ENCODE measurements around the gene PTPMT1. TPM values are rescaled to one million over a fixed set of nuclear protein-coding genes. Genes with fewer than 3 reads are reported as not detected.
"Not testable (repeated sequence)": the region's sequence is repeated elsewhere in the genome, so short reads cannot be mapped to it uniquely, and the experiment has no call there.

Gene PTPMT1
- total RNA-seq, 2 donors from 2014 or later: 20.4 to 37.5 TPM

DNA sequence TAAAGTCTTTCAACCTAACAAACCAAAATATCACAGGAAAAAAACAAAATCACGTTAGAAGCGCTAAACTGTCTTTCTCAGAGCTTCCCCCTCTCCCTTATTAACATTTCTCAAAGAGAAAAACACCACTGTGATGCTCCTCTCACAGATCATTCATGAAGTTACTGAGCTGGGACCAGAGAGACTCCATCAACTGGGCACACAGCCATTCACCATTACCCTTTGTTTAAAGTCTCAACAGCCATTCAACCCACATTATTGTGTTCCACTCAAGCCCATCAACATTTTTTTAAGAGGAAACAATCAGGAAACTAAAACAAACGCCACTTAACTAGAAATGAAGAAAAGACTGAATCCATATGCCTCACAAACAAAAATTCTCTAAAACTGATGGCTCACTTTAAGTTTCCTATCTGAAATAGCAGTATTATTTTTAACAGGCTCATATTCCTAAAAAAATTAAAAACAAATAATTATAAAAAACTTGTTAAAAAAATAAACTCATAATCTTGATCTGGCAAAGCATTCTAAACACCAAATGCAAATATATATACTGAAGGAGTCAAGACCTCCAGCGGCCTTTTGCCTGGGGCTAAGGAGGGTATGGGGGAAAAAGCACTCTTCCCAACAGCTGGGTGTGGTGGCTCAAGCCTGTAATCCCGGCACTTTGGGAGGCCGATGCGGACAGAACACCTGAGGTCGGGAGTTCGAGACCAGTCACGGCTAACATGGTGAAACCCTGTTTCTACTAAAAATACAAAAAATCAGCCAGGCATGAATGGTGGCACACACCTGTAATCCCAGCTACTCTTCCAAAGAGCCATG, 26.4 kb upstream of the PTPMT1 start:
- ATAC-seq: no peak
- peaks cover 5 to 11% of the 10 kb centered on the region in 2 donors for H3K36me3 Mint-ChIP-seq

DNA sequence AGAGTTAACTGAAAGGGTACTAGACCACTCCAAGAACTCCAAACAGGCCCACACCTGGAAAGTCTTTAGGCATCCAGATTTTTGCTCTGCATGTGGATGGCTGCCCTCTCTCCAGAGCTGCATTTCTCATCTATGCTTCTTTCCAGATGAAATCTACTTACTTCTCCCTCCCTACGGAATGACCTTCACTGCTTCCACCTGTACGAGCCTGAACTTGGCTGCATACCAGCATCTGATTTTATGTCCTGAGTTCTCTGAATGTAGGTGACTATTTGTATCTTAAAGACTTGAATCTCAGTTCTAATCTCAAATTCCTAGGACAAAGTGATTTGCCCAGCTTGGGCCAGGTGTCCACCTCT, 25.7 kb upstream of the PTPMT1 start:
- no peak for DNase-seq (ENCODE audit: low spot score in 2 of 2)
- H3K36me3 Mint-ChIP-seq: peaks cover 5 to 11% of the 10 kb centered on the region in 2 donors
- ATAC-seq: no peak
- peak overlapping the region; percentile 88 to 93 for H3K27ac Mint-ChIP-seq
- peaks cover 0 to 4% of the 10 kb centered on the region in 2 donors for H3K9me3 Mint-ChIP-seq

More for the DNA sequence above, 26.4 kb upstream of the PTPMT1 start:
- Mint-ChIP-seq H3K9me3 (peaks cover 0 to 4% of the 10 kb centered on the region in 2 donors), H3K27ac (peak overlapping the region in 1 of 2 donors; percentile 87)
- no peak for DNase-seq (ENCODE audit: low spot score in 2 of 2)

DNA sequence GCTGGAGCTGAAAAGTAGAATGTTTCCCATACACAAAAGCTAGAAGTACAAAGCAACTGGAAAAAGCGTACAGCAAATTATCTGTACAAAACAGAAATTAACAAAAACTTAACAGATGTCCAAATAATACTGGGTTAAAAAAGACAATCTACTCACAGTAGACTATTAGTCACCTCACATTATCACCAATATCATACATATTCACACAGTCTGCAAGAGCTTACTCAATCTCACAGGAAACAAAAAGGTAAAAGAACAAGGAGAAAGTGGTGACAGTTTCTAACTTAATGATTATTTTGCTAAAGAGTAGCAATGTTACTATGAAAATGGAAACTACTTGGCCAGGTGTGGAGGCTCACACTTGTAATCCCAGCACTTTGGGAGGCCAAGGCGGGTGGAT, 24.3 kb upstream of the PTPMT1 start:
- DNase-seq (ENCODE audit: low spot score in 2 of 2): no peak
- peak overlapping the region; percentile 93 to 96 for H3K27ac Mint-ChIP-seq
- H3K9me3 Mint-ChIP-seq: peaks cover 0 to 4% of the 10 kb centered on the region in 2 donors
- peak; percentile 38 to 55 for ATAC-seq
- H3K36me3 Mint-ChIP-seq: peaks cover 5 to 11% of the 10 kb centered on the region in 2 donors

DNA sequence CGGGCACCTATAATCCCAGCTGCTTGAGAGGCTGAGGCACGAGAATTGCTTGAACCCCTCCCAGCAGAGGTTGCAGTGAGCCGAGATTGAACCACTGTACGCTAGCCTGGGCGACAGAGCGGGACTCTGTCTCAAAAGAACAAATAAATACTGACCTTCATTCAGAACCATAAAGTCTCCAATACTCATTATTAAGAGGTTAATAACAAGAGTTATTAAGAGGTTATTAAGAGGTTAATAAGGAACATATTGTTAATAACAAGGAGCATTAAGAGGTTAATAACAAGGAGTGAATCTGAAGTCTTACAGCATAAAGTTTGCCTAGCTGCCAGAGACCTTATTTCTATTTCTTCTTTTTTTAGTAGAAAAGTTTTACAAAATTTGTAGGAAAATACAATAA, 20.1 kb upstream of the PTPMT1 start:
- no peak for DNase-seq (ENCODE audit: low spot score in 2 of 2)
- peaks cover 0 to 15% of the 10 kb centered on the region in 2 donors for H3K36me3 Mint-ChIP-seq
- no peaks in the 10 kb centered on the region for H3K9me3 Mint-ChIP-seq

DNA sequence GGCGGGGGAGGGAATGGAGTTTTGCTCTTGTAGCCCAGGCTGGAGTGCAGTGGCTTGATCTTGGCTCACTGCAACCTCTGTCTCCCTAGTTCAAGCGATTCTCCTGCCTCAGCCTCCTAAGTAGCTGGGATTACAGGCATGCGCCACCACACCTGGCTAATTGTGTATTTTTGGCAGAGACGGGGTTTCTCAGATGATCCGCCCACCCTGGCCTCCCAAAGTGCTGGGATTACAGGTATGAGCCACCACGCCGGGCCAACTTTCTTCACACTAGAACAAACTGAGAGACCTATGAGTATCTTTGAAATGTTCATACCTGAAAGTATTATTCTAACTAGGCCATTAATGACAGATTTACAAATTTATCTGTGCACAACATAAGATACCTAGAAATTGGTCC, 19.1 kb upstream of the PTPMT1 start:
- peak overlapping the region in 1 of 2 donors; percentile 36 for H3K27ac Mint-ChIP-seq
- DNase-seq (ENCODE audit: low spot score in 2 of 2); H3K9me3 Mint-ChIP-seq; ATAC-seq: not testable (repeated sequence)
- H3K36me3 Mint-ChIP-seq: peaks cover 7 to 25% of the 10 kb centered on the region in 2 donors

More for the DNA sequence above, 20.1 kb upstream of the PTPMT1 start:
- no peak overlapping the region for H3K27ac Mint-ChIP-seq
- ATAC-seq: no peak

DNA sequence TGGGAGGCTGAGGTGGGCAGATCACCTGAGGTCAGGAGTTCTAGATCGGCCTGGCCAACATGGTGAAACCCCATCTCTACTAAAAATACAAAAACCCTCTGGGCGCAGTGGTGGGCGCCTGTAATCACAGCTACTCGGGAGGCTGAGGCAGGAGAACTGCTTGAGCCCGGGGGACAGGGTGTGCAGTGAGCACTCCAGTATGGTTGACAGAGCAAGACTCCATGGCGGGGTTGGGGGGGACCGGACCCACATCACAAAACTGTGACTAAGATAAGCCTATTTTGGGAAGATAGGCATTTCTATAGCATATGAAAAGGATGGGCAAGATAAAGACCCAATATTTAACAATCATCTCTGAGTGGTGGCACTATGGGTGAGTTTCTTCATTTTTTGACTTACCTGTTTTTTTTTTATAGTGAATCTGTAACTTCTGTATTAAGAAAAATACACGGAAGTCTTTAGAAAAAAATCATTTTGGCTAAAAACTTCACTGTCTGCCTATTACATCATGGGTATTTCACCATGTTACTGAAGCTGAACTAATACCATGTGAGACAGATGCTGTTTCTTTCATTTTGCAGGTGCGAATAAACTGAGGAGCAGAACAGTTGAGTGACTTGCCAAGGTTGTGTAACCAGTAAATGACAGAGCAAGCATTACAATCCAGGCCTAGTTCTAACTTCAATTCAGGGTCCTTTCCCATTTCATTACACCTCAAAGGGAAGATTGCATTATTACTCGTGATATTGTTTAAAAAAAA, 14.9 kb upstream of the PTPMT1 start:
- DNase-seq (ENCODE audit: low spot score in 2 of 2) (no peak), ATAC-seq (no peak)
- Mint-ChIP-seq H3K36me3 (peaks cover 18 to 36% of the 10 kb centered on the region in 2 donors), H3K9me3 (no peaks in the 10 kb centered on the region), H3K27ac (peak overlapping the region; percentile 66 to 97)

DNA sequence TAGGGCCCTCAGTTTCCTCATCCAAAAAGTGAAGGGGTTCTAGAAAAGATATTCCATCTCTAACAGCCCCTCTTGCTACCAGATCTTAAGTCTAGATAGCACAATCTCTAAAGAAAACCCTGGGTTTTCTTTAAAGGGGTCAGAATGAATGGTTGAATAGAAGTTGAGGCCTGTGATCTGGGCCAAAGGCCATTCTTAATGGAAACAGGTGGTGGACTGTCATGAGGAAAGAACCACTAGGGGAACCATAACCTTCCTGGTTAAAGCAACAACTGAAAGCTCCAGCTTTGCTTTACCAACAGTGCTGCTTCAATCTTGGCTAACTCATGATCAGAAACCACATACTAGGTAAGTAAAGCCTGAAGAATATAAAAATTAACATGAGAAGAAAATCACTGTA, 14.3 kb upstream of the PTPMT1 start:
- DNase-seq (ENCODE audit: low spot score in 2 of 2): no peak
- H3K9me3 Mint-ChIP-seq: no peaks in the 10 kb centered on the region
- no peak for ATAC-seq
- peaks cover 18 to 36% of the 10 kb centered on the region in 2 donors for H3K36me3 Mint-ChIP-seq
- peak overlapping the region; percentile 97 to 100 for H3K27ac Mint-ChIP-seq

DNA sequence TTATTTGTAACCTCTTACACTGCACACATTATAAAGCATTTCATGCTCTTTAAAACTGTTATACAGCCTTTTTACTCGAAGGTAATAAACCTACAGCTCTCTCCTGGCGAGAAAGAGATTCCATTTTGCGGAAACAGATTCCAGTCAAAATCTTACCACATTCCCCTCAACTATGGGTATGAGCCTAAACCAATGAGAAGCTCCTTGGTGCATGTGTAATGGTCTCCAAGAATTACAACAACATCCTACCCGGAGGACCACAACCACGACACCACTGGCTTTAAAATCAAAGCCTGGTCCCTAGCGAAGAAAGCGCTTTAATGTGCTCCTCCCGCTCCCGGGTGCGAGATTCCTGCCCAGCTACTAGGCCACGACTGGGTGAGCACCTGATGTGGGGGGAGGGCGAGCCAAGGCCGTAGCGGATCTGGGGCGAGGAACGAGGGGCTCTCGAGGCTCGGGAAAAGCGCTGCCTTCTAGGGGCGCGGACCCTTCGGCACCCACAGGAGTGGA, 13.3 kb upstream of the PTPMT1 start:
- peak in 1 of 2 donors; percentile 57 for DNase-seq (ENCODE audit: low spot score in 2 of 2)
- peak; percentile 5 to 32 for ATAC-seq
- Mint-ChIP-seq H3K9me3 (no peaks in the 10 kb centered on the region), H3K27ac (peak overlapping the region; percentile 97 to 100), H3K36me3 (peaks cover 18 to 33% of the 10 kb centered on the region in 2 donors)

DNA sequence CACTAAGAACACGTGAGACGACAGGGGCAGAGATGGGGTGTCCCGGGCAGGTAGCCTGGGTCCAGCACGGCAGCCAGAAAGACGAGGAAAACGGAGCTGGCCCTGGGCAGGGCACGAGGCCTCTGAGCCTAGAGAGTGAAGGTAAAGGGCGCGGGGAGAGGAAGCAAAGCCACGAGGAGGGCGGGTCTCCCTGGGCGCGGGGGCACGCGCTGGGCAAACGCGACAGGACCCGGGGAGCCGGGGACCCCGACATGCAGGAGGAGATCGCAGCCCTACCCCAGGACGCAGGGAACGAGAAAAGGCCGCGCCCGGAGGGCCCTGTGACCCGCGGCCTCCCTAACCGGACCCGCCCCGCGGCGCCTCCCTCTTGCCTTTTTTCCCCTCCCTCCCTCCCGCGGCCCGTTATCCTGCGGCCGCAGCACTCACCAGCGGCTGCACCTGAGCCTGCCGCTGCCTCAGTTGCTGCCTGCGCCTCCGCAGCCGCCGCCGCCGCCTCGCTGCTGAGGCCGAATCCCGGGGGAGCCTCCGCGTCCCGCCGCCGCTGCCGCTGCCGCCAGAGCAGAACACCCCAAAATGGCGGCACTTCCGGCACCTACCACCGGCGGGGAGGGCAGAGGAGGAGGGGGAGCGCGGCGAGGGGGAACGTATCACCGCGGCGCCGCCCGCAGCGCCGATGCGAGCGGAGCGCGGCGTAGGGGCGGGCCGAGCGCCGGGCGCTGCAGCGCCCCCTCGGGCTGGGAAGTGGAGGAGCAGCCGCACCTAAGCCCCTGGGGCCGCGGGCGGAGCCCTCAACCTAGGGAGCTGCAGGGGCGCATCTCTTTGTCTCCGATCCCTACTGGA, 12.6 kb upstream of the PTPMT1 start, which contains the start of gene CELF1:
Gene CELF1 (minus strand): TSS at position 567 of the 840 bp plus-strand sequence. CDS start 53,609 bp downstream, outside the sequence.
- ATAC-seq: peak; percentile 95 to 97
- Mint-ChIP-seq H3K9me3 (no peaks in the 10 kb centered on the region), H3K27ac (peak within 1 kb of the TSS; percentile 97 to 100), H3K36me3 (peaks cover 18 to 30% of the 10 kb centered on the region in 2 donors)
- peak; percentile 93 for DNase-seq (ENCODE audit: low spot score in 2 of 2)

DNA sequence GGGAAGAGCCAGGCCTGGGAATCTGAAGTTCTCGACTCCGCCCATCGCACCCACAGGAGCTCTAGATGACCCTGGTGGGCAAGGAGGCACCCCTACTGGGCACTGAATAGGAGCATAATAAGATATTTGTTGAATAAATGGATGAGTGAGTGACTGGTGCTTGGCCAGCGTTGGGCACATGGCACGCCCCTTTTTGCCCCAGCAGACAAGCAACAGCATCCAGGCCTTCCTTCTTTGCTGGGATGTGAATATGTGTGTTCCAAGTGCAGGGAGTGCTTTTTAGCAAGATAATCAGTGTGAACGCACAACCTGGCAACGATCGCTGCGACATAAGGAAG, 12.0 kb upstream of the PTPMT1 start:
- peaks cover 18 to 30% of the 10 kb centered on the region in 2 donors for H3K36me3 Mint-ChIP-seq
- H3K27ac Mint-ChIP-seq: peak overlapping the region in 1 of 2 donors; percentile 97
- DNase-seq (ENCODE audit: low spot score in 2 of 2) (no peak), ATAC-seq (peak; percentile 21 to 45)
- no peaks in the 10 kb centered on the region for H3K9me3 Mint-ChIP-seq

DNA sequence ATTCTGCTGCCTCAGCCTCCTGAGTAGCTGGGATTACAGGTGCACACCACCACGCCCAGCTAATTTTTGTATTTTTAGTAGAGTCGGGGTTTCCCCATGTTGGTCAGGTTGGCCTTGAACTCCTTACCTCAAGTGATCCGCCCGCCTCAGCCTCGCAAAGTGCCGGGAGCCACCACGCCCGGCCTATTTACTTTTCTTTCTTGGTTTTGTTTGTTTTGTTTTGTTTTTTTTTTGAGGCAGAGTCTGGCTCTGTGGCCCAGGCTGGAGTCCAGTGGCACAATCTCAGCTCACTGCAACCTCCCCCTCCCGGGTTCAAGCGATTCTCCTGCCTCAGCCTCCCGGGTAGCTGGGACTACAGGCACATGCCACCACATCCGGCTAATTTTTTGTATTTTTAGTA, 8.4 kb upstream of the PTPMT1 start:
- not testable (repeated sequence) for H3K9me3 Mint-ChIP-seq; H3K27ac Mint-ChIP-seq; DNase-seq (ENCODE audit: low spot score in 2 of 2); ATAC-seq; H3K36me3 Mint-ChIP-seq

DNA sequence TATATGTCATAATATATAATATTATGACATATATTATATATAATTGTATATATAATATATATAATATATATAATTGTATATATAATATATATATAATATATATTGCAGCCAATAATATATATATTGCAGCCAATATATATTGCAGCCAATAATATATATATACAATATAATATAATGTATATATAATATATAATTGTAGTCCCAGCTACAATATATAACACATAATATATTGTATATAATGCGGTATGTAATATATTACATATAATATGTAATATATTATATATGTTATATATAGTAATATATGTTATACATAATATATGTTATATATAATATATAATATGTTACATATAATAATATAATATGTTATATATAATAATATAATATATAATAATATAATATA, 6.7 kb upstream of the PTPMT1 start:
- Mint-ChIP-seq H3K36me3 (no peaks in the 10 kb centered on the region), H3K27ac (no peak overlapping the region), H3K9me3 (no peaks in the 10 kb centered on the region)
- ATAC-seq: no peak
- no peak for DNase-seq (ENCODE audit: low spot score in 2 of 2)

DNA sequence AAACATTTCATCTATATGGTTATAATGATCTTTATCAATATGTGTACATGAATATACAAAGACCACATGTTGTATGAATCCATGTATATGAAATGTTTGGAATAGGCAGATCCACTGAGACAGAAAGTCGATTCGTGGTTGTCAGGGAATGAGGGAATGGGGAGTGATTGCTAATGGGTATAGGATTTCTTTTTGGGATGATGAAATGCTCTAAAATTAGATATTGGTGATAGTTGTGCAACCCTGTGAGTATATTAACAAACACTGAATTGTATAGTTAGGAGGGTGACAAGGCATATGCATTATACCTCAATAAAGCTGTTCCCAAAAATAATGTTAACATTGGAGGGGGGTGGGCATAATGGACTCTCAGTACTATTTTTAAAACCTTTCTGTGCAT, 5.0 kb upstream of the PTPMT1 start:
- H3K9me3 Mint-ChIP-seq: no peaks in the 10 kb centered on the region

DNA sequence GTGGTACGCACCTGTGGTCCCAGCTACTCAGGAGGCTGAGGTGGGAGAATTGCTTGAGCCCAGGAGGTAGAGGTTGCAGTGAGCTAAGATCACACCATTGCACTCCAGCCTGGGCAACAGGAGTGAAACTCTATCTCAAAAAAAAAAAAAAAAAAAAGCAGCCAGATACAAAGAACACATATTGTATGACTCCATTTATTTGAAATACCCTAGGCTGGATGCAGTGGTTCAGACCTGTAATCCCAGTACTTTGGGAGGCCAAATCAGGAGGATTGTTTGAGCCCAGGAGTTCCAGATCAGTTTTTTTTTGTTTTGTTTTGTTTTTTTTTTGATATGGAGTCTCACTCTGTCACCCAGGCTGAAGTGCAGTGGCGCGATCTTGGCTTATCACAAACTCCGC, 3.0 kb upstream of the PTPMT1 start:
- not testable (repeated sequence) for H3K36me3 Mint-ChIP-seq; H3K27ac Mint-ChIP-seq; ATAC-seq; DNase-seq (ENCODE audit: low spot score in 2 of 2); H3K9me3 Mint-ChIP-seq

More for the DNA sequence above, 5.0 kb upstream of the PTPMT1 start:
- Mint-ChIP-seq H3K36me3 (no peaks in the 10 kb centered on the region), H3K27ac (no peak overlapping the region)
- no peak for DNase-seq (ENCODE audit: low spot score in 2 of 2)
- no peak for ATAC-seq

DNA sequence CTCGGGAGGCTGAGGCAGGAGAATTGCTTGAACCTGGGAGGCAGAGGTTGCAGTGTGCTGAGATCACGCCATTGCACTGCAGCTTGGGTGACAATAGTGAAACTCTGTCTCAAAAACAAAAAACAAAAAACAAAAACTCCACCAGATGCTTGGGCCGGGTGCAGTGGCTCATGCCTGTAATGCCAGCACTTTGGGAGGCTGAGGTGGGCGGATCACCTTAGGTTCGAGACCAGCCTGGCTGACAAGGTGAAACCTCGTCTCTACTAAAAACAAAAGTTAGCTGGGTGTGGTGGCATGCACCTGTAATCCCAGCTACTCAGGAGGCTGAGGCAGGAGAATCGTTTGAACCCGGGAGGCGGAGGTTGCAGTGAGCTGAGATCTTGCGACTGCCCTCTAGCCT, 1.0 kb upstream of the PTPMT1 start:
- H3K27ac Mint-ChIP-seq; ATAC-seq; DNase-seq (ENCODE audit: low spot score in 2 of 2); H3K9me3 Mint-ChIP-seq: not testable (repeated sequence)
- peaks cover 0 to 14% of the 10 kb centered on the region in 2 donors for H3K36me3 Mint-ChIP-seq

DNA sequence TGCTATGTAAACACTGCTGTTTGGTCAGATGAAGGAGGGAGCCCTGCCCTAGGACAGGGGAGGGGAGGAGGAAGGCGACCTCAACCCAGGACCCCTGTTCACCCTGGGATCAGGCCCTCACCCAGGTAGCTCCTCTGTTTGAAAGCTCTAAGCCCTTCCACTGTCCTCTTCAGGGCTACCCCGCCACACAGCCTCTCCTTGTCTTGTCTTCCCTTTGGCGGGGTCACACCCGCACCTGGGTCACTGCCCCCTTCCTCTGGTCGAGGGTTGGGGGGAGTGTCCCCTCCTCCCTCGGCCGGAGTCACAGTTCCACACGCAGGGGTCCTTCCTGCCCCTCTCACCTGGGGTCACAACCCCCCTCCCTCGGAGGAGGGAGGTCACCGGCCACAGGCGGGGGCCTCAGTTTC, 463 bp upstream of the PTPMT1 start:
- Mint-ChIP-seq H3K27ac (peak overlapping the region; percentile 55 to 88), H3K36me3 (peaks cover 0 to 19% of the 10 kb centered on the region in 2 donors), H3K9me3 (no peaks in the 10 kb centered on the region)
- ATAC-seq (peak; percentile 4 to 6), DNase-seq (ENCODE audit: low spot score in 2 of 2) (no peak)

Measured in activated naive CD4-positive, alpha-beta T cell treated with anti-CD3 and anti-CD28 coated beads, Interleukin-2, amount 50 U/mL, for 72 hours (primary cell).